GM21447 (cell line): ENCODE data around the gene GJA4.

ENCODE experiments used
- ATAC-seq: cut with Tn5 transposase; IDR thresholded peaks from one replicate; pipeline ENCODE4 v1.9.1; 2021; ENCODE audit not compliant: unreplicated experiment

Gene GJA4

GRCh38 chr1:34792868-34793727 lies at the start of gene GJA4:
GJA4 (plus strand) TSS chr1:34792999; CDS start chr1:34794214, 1,215 bp downstream.
- ATAC-seq, result no peak

GRCh38 chr1:34743775-34744174 lies 49.0 kb upstream of the GJA4 start:
- no peak for ATAC-seq

GRCh38 chr1:34744851-34745250 lies 47.9 kb upstream of the GJA4 start:
- no peak for ATAC-seq

GRCh38 chr1:34745666-34746065 lies 47.1 kb upstream of the GJA4 start:
- ATAC-seq, result no peak

- ATAC-seq, result no peak
These were observed 46.7 kb upstream of the GJA4 start for GRCh38 chr1:34746101-34746500.

- ATAC-seq, result no peak
These were observed 45.8 kb upstream of the GJA4 start for GRCh38 chr1:34746785-34747637.

GRCh38 chr1:34747638-34747941 lies 45.2 kb upstream of the GJA4 start:
- no peak for ATAC-seq

GRCh38 chr1:34749992-34750391 lies 42.8 kb upstream of the GJA4 start:
- no peak for ATAC-seq

- no peak for ATAC-seq
These were observed 42.2 kb upstream of the GJA4 start for GRCh38 chr1:34750610-34751009.

GRCh38 chr1:34753163-34753562 lies 39.6 kb upstream of the GJA4 start:
- ATAC-seq, result no peak

GRCh38 chr1:34754964-34755637 lies 37.7 kb upstream of the GJA4 start, which contains the start of gene GJB5:
GJB5 (plus strand) TSS chr1:34755047; CDS start chr1:34757331, 2,284 bp downstream.
- ATAC-seq, result no peak

GRCh38 chr1:34755961-34756360 lies 36.8 kb upstream of the GJA4 start:
- no peak for ATAC-seq

GRCh38 chr1:34757386-34757785 lies 35.4 kb upstream of the GJA4 start:
- no peak for ATAC-seq

GRCh38 chr1:34758751-34759150 lies 34.0 kb upstream of the GJA4 start:
- no peak for ATAC-seq

GRCh38 chr1:34759503-34760357 lies 33.1 kb upstream of the GJA4 start, which contains the start of gene GJB4:
GJB4 (plus strand) TSS chr1:34759740; CDS start chr1:34761255, 1,515 bp downstream.
- ATAC-seq, result no peak

- no peak for ATAC-seq
These were observed 31.5 kb upstream of the GJA4 start for GRCh38 chr1:34761176-34761761.

GRCh38 chr1:34761776-34762307 lies 31.0 kb upstream of the GJA4 start:
- no peak for ATAC-seq

GRCh38 chr1:34762474-34763141 lies 30.2 kb upstream of the GJA4 start:
- ATAC-seq, result no peak

GRCh38 chr1:34763142-34763781 lies 29.5 kb upstream of the GJA4 start:
- no peak for ATAC-seq
